ENCODE data around the gene MAP1LC3B2. TPM values are rescaled to one million over a fixed set of nuclear protein-coding genes. Genes with fewer than 3 reads are reported as not detected.
A peak's percentile ranks its signal among the peaks of the same experiment; 100 is the strongest.

MAP1LC3B2 gene
- total and polyA plus RNA-seq, 2 of the 8 experiments (the other 6 are each of a cell fraction or from before 2014, with no cell fraction given) = 0.39 to 1.5 TPM

DNA sequence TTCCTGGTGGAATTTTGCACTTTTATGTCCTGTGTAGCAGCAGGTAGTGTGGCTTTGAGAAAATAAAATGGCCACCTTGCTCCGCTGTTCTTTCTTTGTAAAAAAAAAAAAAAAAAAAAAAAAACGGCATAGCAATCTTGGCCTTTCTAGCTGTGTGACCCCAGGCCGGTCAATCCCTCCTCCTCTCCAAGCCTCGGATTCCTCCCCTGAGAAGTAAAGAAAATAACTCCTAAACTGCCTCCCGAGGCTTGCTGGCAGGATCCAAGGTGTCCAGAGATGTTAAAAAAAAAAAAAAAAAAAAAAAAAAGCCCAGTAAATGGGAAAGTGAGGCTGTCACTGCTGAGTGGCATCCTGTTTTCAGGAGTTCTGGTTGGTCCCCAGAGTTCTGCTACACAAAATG is 23.9 kb upstream of the MAP1LC3B2 start:
- Histone ChIP-seq H3K18ac (ENCODE audit: extremely low read depth, low read length) (0 out of 2 replicates have a peak overlapping the region, but pooled peaks have one; percentile 61), H3K4me1 (replicated peaks in 1 of 4; ENCODE audit: control insufficient read depth in 3 of 4, insufficient read depth in 4 of 4, low read length in 3 of 4) (peaks cover 0 to 27% (median 15%) of the 10 kb centered on the region in 4 experiments; a peak in 6 of 7 replicates), H4K8ac (ENCODE audit: extremely low read depth, insufficient read depth, low read length) (no peak overlapping the region), H2BK15ac (ENCODE audit: low read length) (0 out of 2 replicates have a peak overlapping the region, but pooled peaks have one; percentile 89), H4K5ac (ENCODE audit: insufficient read length, low read depth, low read length) (no peak overlapping the region), H3K9ac (replicated peaks in 1 of 4; ENCODE audit: extremely low read depth in 1 of 4, low read depth in 3 of 4, low read length in 3 of 4) (no peak overlapping the region), H3K4me2 (ENCODE audit: insufficient read depth in 1 of 2, low read depth in 2 of 2, low read length in 2 of 2) (peak overlapping the region; percentile 89 to 98), H2BK12ac (ENCODE audit: low read depth, low read length) (no peak overlapping the region), H3K4ac (replicated peaks; ENCODE audit: insufficient read length, low read depth, low read length) (no peak overlapping the region), H4K20me1 (replicated peaks in 1 of 2; ENCODE audit: control insufficient read depth in 1 of 2, insufficient read depth in 2 of 2, low read length in 2 of 2) (no peaks in the 10 kb centered on the region), H2BK120ac (replicated peaks; ENCODE audit: low read depth, low read length) (no peak overlapping the region), H2BK20ac (ENCODE audit: low read length) (0 out of 2 replicates have a peak overlapping the region, but pooled peaks have one; percentile 21), H2AFZ (ENCODE audit: low read length) (no peak overlapping the region), H3K4me3 (ENCODE audit: extremely low read depth in 1 of 4, insufficient read depth in 2 of 4, low read depth in 3 of 4, low read length in 4 of 4) (peak overlapping the region in 1 of 4 experiments; percentile 84; a peak in 1 of 8 replicates), H3K79me1 (ENCODE audit: low read depth, low read length) (no peaks in the 10 kb centered on the region), H3K56ac (replicated peaks; ENCODE audit: insufficient read length, low read depth, low read length) (no peak overlapping the region), H3K9me3 (ENCODE audit: insufficient read depth in 2 of 2, low read depth in 1 of 2, low read length in 1 of 2) (no peaks in the 10 kb centered on the region), H2AK5ac (ENCODE audit: low read depth, low read length) (no peak overlapping the region), H3K27ac (ENCODE audit: low read depth, low read length) (no peak overlapping the region), H2BK5ac (ENCODE audit: low read depth, low read length) (no peak overlapping the region), H3K36me3 (ENCODE audit: control insufficient read depth in 2 of 4, insufficient read depth in 4 of 4, low read length in 3 of 4) (no peaks in the 10 kb centered on the region), H3K27me3 (replicated peaks in 1 of 4; ENCODE audit: control insufficient read depth in 3 of 4, extremely low read depth in 1 of 4, insufficient read depth in 3 of 4, low read length in 3 of 4) (peaks cover 0 to 3% (median 0%) of the 10 kb centered on the region in 4 experiments; a peak in 4 of 7 replicates), H4K91ac (replicated peaks; ENCODE audit: insufficient read length, low read length) (no peak overlapping the region), H3K23ac (ENCODE audit: insufficient read length) (no peak overlapping the region), H3K23me2 (ENCODE audit: low read depth, low read length) (peaks cover 12% of the 10 kb centered on the region), H3K79me2 (ENCODE audit: control insufficient read depth in 1 of 2, insufficient read depth in 2 of 2, low read length in 2 of 2) (no peaks in the 10 kb centered on the region), H3K14ac (ENCODE audit: insufficient read length) (no peak overlapping the region)
- FAIRE-seq = no peak
- 82% methylated on average over 1 of the region's 5 CpGs; no CpG with 5 or more reads in 1 of the 2 experiments for WGBS, 2 experiments (ENCODE audit: extremely low coverage in 1 of 2, insufficient coverage in 1 of 2, insufficient read length in 1 of 2, insufficient replicate concordance in 2 of 2, low coverage in 1 of 2, low lambda C conversion rate in 2 of 2, missing lambda C conversion rate in 1 of 2)
- ChIA-PET CTCF (ENCODE audit: partially characterized antibody) (interaction anchor here (0.7 to 0.8 kb wide), 2 partner anchors 36 to 129 kb away, joined by 3 read pairs; no protein-coding TSS in a partner anchor), POLR2A (ENCODE audit: partially characterized antibody) (interaction anchor here (3.1 to 3.4 kb wide), 2 partner anchors 10 to 28 kb away, joined by 16 to 17 read pairs; no protein-coding TSS in a partner anchor)
- DNase-seq (ENCODE audit: low read depth in 1 of 2, low spot score in 2 of 2) = no peak
- no peak for TF ChIP-seq KDM4A (IDR thresholded peaks at IDR 0.05; ENCODE audit: low read depth, low read length, severe bottlenecking)

All from H1 (cell line).